HPDE6-E6E7 (cell line): ENCODE results near the gene SHISA6.
"Not testable (repeated sequence)": the region's sequence is repeated elsewhere in the genome, so short reads cannot be mapped to it uniquely, and the experiment has no call there.

Source experiments
- DNase-seq: peaks from one replicate; pipeline ENCODE4 v3.0.0; 2011; ENCODE audit warnings: missing footprints; ENCODE audit errors: extremely low spot score

The SHISA6 gene

DNA sequence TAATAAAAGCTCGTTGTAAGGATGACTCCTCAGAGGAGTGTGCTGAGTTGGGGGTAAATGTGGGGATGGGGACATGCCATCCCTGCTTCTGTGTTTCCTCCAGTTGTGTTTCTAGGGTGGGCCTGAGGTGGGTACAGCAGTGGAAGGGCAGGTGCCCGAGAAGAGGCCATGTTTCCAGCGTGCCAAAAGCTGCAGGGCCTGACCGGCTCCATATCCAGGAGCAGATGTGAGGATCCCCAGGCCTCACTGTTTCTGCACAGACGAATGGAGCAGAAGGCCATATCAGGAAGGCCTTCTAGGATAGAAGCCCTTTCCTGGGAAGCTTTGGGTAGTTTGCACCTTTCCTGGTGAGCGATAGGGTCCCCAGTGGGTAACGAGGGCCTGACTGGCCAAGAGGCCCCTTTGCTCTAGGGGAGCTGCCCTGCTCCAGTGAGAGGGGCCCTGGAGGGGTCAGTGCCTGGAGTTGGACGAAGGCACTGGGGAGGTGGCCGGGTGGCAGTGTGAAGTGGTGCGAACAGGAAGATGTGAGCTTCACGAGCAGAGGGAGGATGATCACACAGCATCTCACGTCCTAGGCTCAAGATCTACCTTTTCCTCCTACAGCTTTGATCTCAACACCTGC lies 62.9 kb downstream of the SHISA6 start:
- no peak for DNase-seq

- DNase-seq: no peak
Measured at GRCh38 chr17:11304568-11304967, 63.6 kb downstream of the SHISA6 start.

DNA sequence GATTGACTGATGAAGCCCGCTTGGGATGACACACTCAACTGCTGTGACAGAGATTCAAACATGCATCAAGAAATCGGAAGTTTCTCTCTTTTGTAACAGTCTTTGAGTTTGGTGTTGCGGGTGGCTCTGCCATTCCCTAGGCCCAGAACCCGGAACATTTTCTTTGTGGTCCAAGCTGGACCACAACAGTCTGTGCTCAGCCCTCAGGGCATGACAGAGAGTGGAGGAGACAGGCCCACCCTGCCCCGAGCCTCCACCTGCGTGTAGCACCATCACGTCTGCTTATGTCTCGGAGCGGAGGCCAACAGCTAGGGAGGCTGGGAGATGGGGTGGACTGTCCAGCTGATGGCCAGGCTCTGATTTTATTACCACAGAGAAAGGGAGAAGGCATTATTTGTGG lies 64.5 kb downstream of the SHISA6 start:
- no peak for DNase-seq

- DNase-seq: no peak
Measured at GRCh38 chr17:11308531-11308930, 67.5 kb downstream of the SHISA6 start.

DNA sequence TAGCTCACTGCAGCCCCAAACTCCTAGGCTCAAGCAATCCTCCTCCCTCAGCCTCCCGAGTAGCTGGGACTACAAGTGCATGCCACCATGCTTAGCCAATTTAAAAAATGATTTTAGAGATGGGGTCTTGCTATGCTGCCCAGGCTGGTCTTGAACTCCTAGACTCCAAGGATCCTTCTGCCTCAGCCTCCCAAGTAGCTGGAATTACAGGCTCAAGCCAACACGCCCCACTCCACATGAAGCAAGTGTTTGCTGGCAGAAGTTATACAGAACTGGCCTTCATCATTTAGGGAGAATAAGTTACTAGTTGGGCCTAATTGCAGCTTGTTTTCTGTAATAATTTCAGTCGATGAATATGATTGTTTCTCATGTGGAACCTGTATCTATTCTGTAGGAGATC lies 68.0 kb downstream of the SHISA6 start:
- no peak for DNase-seq

DNA sequence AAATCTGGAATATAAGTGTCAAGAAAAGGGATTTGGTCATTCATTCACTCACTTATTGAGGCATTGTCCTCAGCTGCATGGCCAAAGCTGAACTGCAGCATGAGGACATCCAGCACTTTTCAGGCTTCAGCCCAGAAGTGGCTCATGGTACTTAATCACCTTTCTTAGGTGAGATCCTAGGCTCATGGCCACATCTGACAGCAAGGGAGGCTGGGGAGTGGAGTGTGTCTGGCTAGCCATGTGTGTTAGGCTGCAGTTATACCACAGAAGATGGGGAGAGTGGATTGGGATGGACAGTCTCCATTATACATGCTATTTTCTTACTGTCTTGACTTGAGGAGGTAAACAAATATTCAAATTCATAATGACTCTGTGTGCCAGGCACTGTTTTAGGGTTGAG lies 68.8 kb downstream of the SHISA6 start:
- DNase-seq: no peak

DNA sequence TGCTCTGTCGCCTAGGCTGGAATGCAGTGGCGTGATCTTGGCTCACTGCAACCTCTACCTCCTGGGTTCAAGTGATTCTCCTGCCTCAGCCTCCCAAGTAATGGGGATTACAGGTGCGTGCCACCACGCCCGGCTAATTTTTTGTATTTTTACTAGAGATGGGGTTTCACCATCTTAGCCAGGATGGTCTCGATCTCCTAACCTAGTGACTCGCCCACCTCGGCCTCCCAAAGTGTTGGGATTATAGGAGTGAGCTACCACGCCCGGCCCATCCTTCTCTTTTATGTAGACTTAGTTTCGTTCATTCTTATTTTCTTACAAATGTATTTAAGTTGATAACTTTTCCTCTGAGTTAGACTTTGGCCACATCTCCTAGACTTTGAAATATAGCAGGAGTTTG lies 75.4 kb downstream of the SHISA6 start:
- DNase-seq: not testable (repeated sequence)

DNA sequence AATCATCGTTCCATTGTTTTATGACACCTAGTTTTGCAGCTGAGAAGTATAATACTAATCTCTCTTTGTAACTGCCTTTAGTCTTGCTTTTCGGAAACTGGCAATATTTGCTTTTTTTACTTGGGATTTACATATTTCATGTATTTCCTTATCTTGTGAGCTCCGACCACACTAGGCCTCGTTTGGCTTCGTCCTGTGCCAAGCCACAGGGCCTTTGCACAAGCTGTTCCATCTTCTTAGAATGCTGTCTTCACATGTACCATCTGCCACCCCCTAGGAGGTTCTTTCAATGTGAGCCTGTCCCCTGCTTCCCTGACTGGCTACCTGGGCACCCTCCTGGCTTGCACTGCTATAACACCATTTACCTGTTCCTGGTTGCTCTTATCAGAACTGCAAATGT lies 77.2 kb downstream of the SHISA6 start:
- DNase-seq: no peak

DNA sequence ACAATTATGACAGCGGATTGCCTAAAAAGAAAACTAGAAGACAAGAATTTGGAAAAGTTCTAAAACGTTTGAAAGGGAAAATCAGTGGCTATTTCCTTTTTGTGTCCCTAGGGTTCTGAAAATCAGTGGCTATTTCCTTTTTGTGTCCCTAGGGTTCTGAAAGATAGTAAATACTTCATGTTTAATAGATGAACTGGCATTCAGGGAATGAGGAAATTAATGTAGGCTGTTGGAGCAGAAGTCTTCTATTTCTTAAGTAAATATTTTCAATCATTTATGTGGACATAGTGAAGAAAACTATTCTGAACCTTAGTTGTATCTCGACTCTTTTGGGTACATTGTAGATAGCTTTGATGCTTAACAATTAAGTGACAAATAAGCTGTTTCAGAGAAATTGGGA lies 78.9 kb downstream of the SHISA6 start:
- DNase-seq: no peak

DNA sequence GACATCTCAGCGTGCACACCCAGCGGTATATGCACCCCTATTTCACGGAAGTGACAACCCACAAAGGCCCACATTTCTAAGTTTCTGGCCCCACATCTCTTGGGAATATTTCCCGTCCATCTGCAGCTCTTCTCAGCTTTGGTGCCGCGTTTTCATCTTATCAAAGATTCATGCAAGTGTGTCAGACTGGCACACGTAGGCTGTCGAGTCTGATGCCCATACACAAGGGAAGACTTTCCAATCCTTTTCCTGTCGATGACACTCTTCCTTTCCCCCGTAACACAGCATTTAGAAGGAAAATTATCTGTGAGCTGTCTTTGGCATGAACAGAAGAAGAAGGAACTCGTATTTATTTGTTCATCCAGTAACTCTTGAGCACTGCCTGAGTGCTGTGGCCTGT lies 83.0 kb downstream of the SHISA6 start:
- no peak for DNase-seq

- DNase-seq: no peak
Measured at GRCh38 chr17:11324846-11325420, 83.9 kb downstream of the SHISA6 start.

GRCh38 chr17:11326492-11326891 lies 85.5 kb downstream of the SHISA6 start:
- no peak for DNase-seq

- DNase-seq: no peak
Measured at GRCh38 chr17:11328770-11329169, 87.8 kb downstream of the SHISA6 start.

DNA sequence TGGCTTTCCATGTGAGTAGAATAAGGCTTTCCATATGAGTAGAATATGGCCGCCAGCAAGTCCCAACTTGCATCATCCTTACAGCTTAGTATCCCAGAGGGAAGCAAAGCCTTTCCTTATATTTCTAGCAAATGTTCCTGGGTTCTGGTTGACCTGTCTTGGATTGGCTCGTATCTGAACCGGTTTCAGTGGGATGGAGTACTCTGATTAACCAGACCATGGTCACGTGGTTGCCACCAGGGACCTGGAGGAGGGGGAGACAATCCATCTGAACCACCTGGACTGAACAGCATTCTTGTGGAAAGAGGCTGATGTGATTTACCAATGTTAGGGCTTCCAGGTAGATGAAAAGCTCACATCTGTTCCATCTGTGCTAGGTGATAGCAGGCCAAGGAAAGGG lies 89.0 kb downstream of the SHISA6 start:
- DNase-seq: no peak

DNA sequence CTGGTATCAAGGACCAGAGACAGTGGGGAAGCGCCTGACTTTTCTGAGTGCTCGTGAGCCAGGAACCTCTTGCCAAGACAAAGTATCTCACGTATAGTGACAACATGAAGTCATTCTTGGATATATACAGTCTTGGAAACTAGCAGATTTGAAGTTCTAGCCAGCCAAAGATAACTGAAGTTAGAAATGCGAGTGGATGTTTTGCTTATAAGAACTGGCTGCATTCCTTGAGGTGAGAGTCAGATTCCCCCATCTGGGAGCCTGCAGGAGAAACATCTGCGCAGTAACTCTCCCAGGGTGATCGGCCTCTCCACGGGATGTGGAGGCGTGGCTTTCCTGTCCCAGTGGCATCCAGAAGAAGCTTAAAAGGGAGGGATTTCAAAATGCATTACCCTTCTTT lies 89.8 kb downstream of the SHISA6 start:
- DNase-seq: no peak

GRCh38 chr17:11331547-11332513 lies 90.8 kb downstream of the SHISA6 start:
- no peak for DNase-seq

DNA sequence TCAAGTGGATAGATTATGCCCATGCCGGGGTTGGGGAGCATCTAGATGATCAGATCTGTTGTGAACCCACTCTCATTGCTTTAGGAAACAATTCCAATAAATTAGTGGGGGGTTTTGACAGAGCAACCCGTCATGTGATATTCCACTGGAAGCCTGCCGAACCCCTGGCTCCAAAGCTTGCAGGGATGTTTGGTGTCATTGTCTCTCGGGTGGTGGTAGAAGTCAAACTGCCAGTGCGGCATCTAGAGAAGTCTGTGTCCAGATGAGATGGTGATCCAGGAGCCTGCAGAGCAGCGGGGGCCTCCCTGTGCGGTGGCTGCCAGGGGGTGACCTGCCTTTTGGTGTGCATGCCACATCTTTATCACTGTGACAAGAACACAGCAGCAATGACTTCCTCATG lies 91.7 kb downstream of the SHISA6 start:
- DNase-seq: no peak

GRCh38 chr17:11334493-11334892 lies 93.5 kb downstream of the SHISA6 start:
- DNase-seq: no peak

DNA sequence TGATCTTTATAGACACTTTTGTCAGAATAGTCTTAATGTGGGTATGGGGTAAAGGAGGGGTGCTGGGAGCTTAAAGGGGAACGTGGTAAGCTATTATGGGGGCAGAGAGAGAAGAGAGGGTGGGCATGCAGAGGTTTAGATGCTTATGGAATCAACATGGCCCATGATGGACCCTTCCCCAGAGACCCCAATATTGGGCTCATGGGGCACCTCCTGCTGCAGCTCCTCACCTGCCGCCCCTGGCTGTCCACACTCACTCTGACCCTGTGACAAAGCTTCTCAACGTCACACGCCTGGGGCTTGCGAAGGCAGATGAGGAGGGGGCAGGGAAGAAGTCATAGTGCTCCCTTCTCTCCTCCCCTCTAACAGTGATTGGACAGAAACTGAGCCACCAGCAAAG lies 95.3 kb downstream of the SHISA6 start:
- DNase-seq: no peak

- no peak for DNase-seq
Measured at GRCh38 chr17:11340803-11341202, 99.8 kb downstream of the SHISA6 start.

GRCh38 chr17:11342138-11342537 lies 101.1 kb downstream of the SHISA6 start:
- DNase-seq: no peak

DNA sequence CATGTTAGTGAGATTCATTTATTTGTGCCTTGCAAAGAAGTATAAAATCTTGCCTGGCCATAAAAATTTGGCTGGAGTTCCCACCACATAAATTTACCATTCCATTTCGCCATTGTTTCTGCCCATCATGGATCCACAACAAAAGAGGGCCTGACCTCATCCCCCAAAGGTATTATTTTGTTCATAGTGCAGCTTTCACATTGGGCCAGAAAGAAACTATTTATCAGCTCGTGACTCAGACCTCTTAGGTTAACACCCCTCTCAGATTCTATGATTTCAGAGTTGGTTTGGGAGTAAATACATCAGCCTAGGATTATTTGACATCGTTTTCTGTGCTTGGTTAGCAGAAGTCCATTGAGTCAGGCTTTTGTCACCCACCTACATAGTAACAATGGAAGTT lies 108.1 kb downstream of the SHISA6 start:
- DNase-seq: no peak

DNA sequence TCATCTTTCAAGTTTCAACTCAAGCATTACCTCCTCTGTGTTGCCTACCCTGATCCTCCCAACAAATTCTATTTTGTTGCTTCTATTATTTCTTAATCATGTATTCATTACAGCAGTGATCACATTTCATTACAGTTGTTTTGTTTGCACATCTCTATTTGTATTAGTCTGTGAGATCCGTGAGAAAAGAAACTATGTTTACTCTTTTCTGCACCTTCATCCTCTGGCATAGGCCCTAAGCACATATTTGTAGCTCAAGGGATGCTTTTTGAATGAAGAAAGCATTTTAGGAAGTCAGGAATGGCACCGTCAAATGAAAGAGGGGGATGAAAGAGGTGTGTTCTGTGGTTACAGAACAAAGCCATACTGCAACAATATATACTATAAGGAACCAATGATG lies 110.5 kb downstream of the SHISA6 start:
- no peak for DNase-seq
